GM12892 (cell line): Measurements from ENCODE around the gene AARSD1.

Experiments
- DNase-seq: peaks from one replicate; pipeline ENCODE4 v3.0.0; 2011; ENCODE audit not compliant: insufficient read length
- FAIRE-seq: peaks from 2 replicates; lab custom pipeline; 2011; peaks lifted over from hg19 to GRCh38; lab: Jason Lieb, UNC
- POLR2A ChIP-seq: IDR thresholded peaks from 2 replicates; pipeline ENCODE4 v1.6.1; 2011; ENCODE audit warnings: low read depth, low read length, control low read depth
- POLR2AphosphoS5 ChIP-seq: IDR thresholded peaks from 2 replicates; pipeline ENCODE4 v1.6.1; 2011; ENCODE audit warnings: low read depth, low read length, control low read depth
- TAF1 ChIP-seq: IDR thresholded peaks from 2 replicates; pipeline ENCODE4 v1.6.1; 2011; ENCODE audit warnings: low read depth, mild to moderate bottlenecking, control low read depth, low read length, borderline replicate concordance

Gene AARSD1

DNA sequence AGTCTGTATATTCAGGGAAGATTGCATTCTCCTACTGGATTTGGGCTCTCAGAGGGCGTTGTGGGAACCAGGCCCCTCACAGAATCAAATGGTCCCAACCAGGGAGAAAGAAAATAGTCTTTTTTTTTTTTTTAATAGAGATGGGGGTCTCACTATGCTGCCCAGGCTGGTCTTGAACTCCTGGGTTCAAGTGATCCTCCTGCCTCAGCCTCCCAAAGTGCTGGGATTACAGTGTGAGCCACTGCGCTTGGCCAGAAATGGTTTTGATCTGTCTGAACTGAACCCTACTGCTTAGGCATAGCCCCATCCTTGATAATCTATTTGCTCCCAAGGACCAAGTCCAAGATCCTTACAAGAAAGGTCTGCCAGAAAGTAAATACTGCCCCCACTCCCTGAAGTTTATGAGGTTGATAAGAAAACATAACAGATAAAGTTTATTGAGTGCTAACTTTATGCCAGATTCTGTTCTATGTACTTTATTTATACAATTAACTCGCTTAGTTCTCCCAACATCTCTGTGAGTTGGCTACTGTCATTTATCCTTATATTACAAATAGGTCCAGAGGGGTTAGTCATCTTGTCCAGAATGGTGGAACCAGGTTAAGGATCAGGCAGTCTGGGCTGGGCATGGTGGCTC lies 50.2 kb downstream of the AARSD1 start:
- peak; percentile 51 for FAIRE-seq
- DNase-seq = no peak
- TF ChIP-seq TAF1 (no peak), POLR2A (no peak), POLR2AphosphoS5 (no peak)

DNA sequence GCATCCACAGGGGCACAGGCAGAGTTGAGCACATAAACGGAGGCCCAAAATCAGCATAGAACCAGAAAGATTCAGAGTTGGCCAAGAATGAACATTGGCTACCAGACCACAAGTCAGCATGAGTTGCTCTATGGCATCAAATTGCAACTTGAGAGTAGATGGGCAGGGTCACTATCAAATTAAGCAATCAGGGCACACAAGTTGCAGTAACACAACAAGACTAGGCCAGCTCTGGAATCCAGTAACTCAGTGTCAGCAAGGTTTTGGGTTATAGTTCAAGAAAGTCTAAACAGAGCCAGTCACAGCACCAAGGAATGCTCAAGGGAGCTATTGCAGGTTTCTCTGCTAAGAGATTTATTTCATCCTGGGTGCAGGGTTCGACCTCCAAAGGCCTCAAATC lies 50.7 kb downstream of the AARSD1 start:
- DNase-seq (no peak), FAIRE-seq (no peak)
- no peak for TF ChIP-seq TAF1
- TF ChIP-seq POLR2AphosphoS5 = no peak
- TF ChIP-seq POLR2A = no peak

DNA sequence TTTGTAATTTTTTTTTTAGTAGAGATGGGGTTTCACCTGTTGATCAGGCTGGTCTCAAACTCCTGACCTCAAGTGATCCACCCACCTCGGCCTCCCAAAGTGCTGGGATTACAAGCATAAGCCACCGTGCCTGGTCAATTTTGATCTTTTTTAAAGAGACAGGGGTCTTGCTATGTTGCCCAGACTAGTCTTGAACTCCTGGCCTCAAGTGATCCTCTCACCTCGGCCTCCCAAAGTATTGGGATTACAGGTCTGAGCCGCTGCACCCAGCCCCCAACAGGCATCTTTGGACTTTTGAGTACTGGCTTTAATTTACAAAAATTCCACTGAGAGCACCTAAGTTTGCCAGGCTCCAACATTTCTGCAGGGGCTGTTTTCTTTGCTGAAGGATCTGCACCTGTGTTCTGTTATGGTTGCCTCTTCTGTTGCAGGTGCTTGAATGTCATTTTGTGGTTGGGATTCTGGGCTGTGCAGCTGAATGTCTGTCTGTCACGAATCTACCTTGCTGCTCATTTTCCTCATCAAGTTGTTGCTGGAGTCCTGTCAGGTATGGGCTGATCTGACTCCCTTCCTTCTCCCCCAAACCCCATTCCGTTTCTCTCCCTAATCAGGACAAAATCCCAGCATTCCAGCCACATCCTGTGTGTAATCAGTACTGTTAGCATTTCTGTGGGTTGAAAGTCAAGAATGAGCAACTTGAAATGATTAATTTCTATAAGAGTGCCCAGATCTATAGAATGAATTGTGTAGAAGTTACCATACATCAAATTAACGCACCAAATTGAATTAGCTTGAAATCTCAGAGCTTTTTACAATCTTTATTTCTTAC lies 55.2 kb downstream of the AARSD1 start:
- no peak for TF ChIP-seq POLR2A
- TF ChIP-seq POLR2AphosphoS5 = no peak
- no peak for TF ChIP-seq TAF1
- DNase-seq (no peak), FAIRE-seq (no peak)

DNA sequence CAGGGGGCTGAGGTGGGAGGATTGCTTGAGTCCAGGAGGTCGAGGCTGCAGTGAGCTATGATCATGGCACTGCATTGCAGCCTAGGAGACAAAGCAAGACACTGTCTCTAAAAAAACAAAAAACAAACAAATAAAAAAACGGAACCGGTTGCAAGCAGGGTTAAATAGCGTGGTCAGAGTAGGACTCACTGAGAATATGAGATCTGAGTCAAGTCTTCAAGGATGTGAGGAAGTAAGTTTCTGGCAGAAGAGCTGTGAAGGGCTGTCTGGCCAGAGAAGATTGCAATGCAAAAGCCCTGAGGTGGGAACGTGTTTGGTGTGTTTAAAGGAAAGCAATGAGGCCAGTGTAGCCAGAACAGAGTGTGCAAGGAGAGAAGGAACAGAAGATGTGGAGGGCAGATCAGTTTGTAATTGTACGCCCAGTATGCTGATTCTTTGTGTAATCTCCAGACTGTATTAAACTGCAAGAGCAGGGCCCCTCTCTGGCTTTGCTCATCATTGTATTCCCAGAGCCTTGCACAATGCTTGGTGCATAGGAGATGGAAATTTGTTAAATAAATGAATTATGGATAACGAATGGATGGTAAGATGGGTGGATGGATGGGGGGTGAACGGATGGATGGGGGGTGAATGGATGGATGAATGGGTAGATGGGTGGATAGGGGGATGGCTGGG lies 57.3 kb downstream of the AARSD1 start:
- FAIRE-seq (no peak), DNase-seq (no peak)
- no peak for TF ChIP-seq POLR2AphosphoS5

DNA sequence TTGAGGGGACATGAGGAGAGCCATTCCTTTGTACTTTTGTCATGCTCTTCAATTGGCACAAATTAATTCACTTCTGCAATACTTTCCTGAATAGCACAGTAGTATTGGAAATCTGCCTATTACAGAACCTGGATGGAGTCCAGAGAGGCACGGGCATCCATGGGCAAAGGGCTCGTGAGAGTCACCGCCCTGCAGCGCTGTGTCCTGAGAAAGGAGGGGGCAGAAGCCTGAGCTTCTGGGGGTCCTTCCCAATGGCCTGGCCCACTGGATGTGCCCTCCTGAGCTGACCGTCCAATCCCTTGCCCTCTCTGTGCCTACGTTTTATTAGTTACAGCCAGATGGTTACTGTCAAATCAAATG lies 60.2 kb downstream of the AARSD1 start:
- TF ChIP-seq POLR2A = no peak
- TF ChIP-seq TAF1 = no peak
- no peak for TF ChIP-seq POLR2AphosphoS5
- DNase-seq = no peak
- no peak for FAIRE-seq

DNA sequence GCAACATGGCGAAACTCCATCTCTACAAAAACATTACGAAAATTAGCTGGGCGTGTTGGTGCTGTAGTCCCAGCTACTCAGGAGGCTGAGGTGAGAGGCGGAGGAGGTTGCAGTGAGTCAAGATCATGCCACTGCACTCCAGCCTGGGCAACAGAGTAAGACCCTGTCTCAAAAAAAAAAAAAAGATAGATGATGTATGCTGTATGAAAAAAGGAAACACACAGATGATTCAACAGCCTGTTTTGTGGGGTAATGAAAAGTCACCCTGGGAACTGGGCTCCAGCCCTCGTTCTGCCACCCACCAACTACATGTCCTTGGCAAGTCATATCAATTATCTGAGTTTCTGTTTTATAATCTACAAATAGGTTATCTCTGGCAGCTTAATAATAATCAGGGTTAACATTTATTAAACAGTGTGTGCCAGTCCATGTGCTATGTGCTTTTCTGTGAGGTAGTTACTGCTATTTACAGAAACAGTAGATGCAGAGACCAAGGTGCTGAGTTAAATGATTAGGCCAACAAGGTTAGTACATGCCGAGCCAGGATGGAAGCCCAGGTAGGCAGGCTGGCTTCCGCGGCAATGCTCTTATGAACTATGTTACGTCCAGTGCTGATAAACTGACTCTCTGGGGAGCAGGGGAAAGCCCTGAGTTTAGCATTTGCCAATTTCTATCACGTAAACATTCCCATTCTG lies 62.6 kb downstream of the AARSD1 start:
- TF ChIP-seq POLR2A (no peak), TAF1 (no peak), POLR2AphosphoS5 (no peak)
- DNase-seq = no peak
- FAIRE-seq = no peak
